ACC112 (cell line): Measurements from ENCODE around the gene UBE2E2.

Experiments used
- H2AFZ ChIP-seq: fragments of 200-600 bp; sonication (generic); one replicate; pipeline ENCODE4 v1.6.0; 2017; ENCODE audit warnings: antibody characterized with exemption, low read length; ENCODE audit not compliant: unreplicated experiment
- H3K27ac ChIP-seq: fragments of 200-600 bp; sonication (generic); 2 replicates; pipeline ENCODE4 v1.5.1; 2014; ENCODE audit warnings: low read depth, mild to moderate bottlenecking, antibody characterized with exemption, low read length, moderate library complexity
- H3K27me3 ChIP-seq: fragments of 200-600 bp; sonication (generic); 2 replicates; pipeline ENCODE4 v1.6.1; 2014; ENCODE audit warnings: mild to moderate bottlenecking, antibody characterized with exemption, low read length, moderate library complexity, mixed read lengths; ENCODE audit not compliant: insufficient read depth
- H3K36me3 ChIP-seq: fragments of 200-600 bp; sonication (generic); 2 replicates; pipeline ENCODE4 v1.6.1; 2016; ENCODE audit warnings: mild to moderate bottlenecking, antibody characterized with exemption, low read length, moderate library complexity, mixed read lengths; ENCODE audit not compliant: insufficient read depth
- H3K4me1 ChIP-seq: fragments of 200-600 bp; sonication (generic); one replicate; pipeline ENCODE4 v1.6.1; 2016; ENCODE audit warnings: low read length, mixed read lengths; ENCODE audit not compliant: insufficient read depth, unreplicated experiment, control insufficient read depth
- H3K4me3 ChIP-seq: fragments of 200-600 bp; sonication (generic); 2 replicates; pipeline ENCODE4 v1.5.1; 2014; ENCODE audit warnings: mild to moderate bottlenecking, low read depth, low read length
- H3K79me2 ChIP-seq: fragments of 200-600 bp; sonication (generic); one replicate; pipeline ENCODE4 v1.6.0; 2016; ENCODE audit warnings: low read length; ENCODE audit not compliant: control insufficient read depth, unreplicated experiment, insufficient read depth

UBE2E2 gene

GRCh38 chr3:23193831-23194230 is 9.3 kb upstream of the UBE2E2 start:
- Histone ChIP-seq H3K4me3 (no peak overlapping the region), H3K27me3 (peaks cover 4% of the 10 kb centered on the region; the same call in 1 of the 2 replicates), H3K27ac (no peak overlapping the region), H2AFZ (no peak overlapping the region), H3K36me3 (no peaks in the 10 kb centered on the region), H3K79me2 (no peaks in the 10 kb centered on the region), H3K4me1 (no peaks in the 10 kb centered on the region)

- Histone ChIP-seq H3K79me2 (peaks cover 4% of the 10 kb centered on the region), H3K4me3 (no peak overlapping the region), H3K4me1 (no peaks in the 10 kb centered on the region), H2AFZ (no peak overlapping the region), H3K27ac (no peak overlapping the region), H3K27me3 (peaks cover 8% of the 10 kb centered on the region; the same call in 1 of the 2 replicates), H3K36me3 (no peaks in the 10 kb centered on the region)
These were observed 4.3 kb upstream of the UBE2E2 start for GRCh38 chr3:23198801-23199200.

DNA sequence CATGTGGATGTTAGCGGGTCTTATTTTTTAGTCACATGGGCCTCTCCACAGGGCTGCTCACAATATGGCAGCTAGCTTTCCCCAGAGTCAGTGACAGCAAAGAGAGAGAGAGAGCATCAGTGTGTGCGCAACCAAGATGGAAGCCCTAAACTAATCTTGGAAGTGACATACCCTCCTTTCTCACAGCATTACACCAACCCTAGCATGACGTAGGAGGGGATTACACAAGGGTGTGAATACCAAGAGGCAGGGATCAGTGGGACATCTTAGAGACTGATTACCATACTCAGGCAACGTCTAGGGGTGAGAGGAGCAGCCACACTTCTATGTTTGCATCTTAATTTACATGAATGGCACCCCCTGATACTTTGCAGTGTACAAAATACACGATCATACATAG is 3.5 kb upstream of the UBE2E2 start:
- no peaks in the 10 kb centered on the region for H3K4me1 ChIP-seq
- H2AFZ ChIP-seq: no peak overlapping the region
- H3K79me2 ChIP-seq: peaks cover 12% of the 10 kb centered on the region
- H3K27me3 ChIP-seq: peaks cover 8% of the 10 kb centered on the region; the same call in 1 of the 2 replicates
- H3K4me3 ChIP-seq: no peak overlapping the region
- no peak overlapping the region for H3K27ac ChIP-seq
- H3K36me3 ChIP-seq: no peaks in the 10 kb centered on the region

DNA sequence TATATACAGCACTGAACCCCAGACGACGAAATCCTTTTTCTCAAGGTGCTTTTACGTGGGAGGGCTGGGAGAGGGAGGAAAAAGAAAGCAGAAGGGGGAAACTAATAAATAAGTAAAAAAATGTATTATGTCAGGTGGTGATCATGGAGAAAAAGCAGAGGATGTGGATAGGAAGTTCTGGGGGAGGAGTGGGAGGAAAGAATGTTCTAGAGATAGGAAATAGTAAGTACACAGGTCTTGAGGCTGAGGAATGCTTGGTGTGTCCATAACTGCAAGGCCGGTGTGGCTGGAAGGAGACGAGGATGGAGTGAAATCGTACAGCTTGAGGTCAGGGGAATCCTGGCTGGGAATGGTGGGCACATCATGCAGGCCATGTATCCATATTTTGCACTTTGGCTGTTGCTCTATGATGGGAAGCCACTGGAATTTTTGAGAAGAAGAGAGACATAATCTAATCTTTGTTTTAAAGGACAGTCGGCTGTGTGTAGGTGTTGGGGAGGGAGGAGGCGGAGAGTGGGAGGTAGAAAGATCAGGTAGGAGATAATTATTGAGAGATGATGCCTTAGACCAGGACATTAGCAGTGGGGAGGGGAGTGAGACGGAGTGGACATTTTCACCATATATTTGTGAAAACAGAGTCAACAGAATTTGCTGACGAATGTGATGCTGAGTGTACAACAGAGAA is 1.8 kb upstream of the UBE2E2 start:
- H3K36me3 ChIP-seq: no peaks in the 10 kb centered on the region
- peaks cover 11% of the 10 kb centered on the region for H3K4me1 ChIP-seq
- H3K27me3 ChIP-seq: peaks cover 4% of the 10 kb centered on the region; the same call in 1 of the 2 replicates
- H2AFZ ChIP-seq: no peak overlapping the region
- H3K27ac ChIP-seq: no peak overlapping the region
- H3K4me3 ChIP-seq: no peak overlapping the region
- peaks cover 28% of the 10 kb centered on the region for H3K79me2 ChIP-seq

DNA sequence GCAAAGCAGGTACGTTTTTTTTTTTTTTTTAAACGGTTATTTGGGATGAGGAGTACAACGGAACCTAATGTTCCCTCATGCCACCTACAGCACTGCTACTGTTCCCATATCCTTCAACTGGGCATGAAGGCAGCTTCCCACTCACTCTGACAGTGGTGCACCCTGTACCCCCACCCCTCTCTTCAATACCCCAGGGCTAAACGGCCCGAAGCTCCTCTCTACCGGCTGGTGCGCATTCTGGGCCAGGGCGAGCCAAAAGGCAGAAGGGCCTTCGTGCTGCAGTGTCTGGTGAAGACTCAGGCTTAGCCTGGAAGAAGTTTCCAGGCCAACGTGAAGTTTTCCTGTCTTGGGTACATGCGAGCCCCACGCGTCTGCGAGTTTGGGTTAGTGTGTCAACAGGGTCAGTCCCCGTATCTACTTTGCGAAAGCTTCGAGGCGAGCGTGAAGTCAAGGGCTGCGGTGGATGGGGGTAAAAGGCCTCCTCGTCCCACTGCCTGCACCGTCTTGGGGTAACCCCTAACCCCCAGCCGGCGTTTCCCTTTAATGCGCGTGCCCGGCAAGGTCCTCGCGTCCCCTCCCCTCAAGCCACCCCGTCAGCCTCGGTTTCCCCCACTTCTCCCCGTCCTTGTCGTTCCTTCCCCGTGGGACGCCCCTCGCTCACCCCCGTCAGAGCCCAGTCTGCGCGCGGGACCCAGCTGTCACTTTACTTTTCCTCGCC is 765 bp upstream of the UBE2E2 start:
- H3K79me2 ChIP-seq: peaks cover 39% of the 10 kb centered on the region
- no peak overlapping the region for H3K27ac ChIP-seq
- no peaks in the 10 kb centered on the region for H3K36me3 ChIP-seq
- peaks cover 4% of the 10 kb centered on the region; the same call in 1 of the 2 replicates for H3K27me3 ChIP-seq
- peak overlapping the region; percentile 95 for H3K4me3 ChIP-seq
- peaks cover 11% of the 10 kb centered on the region for H3K4me1 ChIP-seq
- peak overlapping the region; percentile 93 for H2AFZ ChIP-seq

DNA sequence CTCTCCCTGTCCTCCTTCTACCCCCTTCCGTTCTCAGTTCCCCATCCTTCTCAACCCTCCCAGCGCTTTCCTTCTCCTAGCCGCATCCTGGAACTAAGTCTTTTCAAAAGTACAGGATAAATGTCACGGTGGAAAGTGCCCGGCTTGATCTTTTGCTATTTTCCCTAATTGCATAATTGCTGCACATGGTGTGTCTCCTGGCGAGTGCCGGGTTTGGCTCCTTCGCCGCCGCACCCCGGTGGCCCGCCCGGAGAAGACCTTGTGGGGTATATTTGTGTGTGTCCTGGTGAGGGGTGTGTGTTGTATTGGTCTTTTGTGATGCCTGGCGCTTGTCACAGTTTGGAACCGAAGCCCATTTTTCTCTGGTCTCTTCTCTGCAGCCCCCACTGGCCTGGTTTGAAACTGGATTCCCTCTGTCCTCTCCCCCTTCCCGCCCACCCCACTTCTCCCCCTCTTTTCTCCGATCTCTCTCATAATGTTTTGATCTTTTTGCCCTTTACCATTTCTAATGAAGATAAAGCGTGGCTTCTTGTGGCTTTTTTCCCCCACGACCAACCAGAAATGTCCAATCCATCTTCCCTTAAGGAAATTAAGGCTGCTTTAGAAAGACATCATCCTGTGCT is 692 bp downstream of the UBE2E2 start:
- H3K79me2 ChIP-seq: peaks cover 53% of the 10 kb centered on the region
- peak overlapping the region; percentile 86 for H2AFZ ChIP-seq
- peak overlapping the region; percentile 55; the same call in 1 of the 2 replicates for H3K27ac ChIP-seq

DNA sequence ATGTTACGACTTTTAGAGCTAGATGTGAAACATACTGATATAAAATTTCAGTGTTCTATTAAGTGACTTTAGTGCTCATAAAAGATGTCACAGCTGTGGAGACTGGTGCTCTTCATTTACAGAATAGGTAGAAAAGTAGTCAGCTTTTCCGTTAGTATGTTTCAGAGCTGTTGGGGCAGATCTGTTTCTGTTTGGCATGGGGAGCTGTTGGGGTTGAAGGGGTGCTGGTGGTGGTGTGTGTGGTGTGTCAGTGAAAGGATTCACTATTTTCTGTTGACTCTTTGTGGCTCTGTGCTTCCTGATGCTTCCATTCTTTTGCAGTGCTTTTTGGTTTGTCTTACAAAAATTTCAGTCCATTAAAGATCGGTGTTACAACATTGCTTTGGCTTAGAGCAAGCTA is 3.2 kb downstream of the UBE2E2 start:
- Histone ChIP-seq H3K27ac (no peak overlapping the region), H3K36me3 (0 out of 2 replicates have a peak, but pooled peaks cover 6% of the 10 kb centered on the region), H3K4me3 (no peak overlapping the region), H3K4me1 (peaks cover 11% of the 10 kb centered on the region), H3K27me3 (no peaks in the 10 kb centered on the region), H3K79me2 (peaks cover 75% of the 10 kb centered on the region), H2AFZ (no peak overlapping the region)

More for the DNA sequence above, 692 bp downstream of the UBE2E2 start:
- H3K4me1 ChIP-seq: peaks cover 11% of the 10 kb centered on the region
- H3K4me3 ChIP-seq: peak overlapping the region; percentile 95
- H3K36me3 ChIP-seq: no peaks in the 10 kb centered on the region
- H3K27me3 ChIP-seq: peaks cover 4% of the 10 kb centered on the region; the same call in 1 of the 2 replicates

DNA sequence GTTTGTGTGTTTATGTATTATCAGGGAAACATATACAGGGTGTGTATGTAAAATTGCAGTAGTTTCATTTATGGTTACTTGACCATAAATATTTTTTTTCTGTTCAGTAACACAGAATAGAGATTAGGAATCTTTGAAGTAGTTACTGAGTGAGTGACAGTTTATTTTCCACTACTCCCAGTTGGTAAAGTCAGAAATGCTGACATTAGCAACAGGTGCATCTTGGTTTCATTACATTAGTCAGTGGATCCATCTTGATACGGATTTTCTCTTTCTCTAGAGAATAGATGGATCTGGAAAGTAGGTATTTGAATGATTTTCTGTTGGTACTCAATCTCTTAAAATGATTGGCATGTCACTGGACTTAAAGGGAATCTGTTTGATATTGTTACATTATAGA is 6.0 kb downstream of the UBE2E2 start:
- H3K27me3 ChIP-seq: no peaks in the 10 kb centered on the region

DNA sequence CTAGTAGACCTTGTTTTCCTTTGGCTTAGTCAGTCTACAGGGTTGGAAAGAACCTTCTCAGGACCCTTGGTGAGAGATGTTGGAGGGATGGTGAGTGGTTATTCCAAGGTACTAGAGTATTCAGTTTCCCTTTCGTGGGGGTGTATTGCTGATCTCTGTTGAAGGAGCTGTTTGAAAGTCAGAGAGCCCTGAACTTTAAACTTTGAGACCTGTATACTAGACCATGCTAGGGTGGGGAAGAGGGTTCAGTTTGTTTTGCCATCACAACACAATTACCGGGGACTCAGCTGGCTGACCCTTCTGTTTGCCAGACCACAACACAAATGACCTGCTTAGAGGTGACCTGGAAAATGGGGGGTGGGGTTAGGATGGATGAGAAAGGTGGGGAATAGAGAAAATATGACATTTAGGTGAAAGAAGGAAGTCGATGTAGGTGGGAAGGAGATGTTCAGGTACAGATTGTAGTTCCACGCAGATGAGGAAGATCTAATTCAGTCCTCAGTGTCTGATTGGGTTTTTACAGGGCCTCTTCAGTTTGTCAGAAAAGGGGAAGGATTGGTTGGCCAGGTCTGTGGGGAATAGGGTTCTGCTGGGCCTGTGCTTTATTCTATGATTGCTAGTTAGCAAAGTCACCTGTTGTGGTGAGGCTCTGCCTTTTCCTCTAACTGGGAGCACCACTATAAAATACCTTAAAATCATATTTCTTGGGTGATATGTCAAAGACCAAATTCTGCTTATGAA is 6.8 kb downstream of the UBE2E2 start:
- H3K27me3 ChIP-seq: no peaks in the 10 kb centered on the region
- H2AFZ ChIP-seq: no peak overlapping the region
- H3K27ac ChIP-seq: no peak overlapping the region
- H3K79me2 ChIP-seq: peaks cover 76% of the 10 kb centered on the region
- no peak overlapping the region for H3K4me3 ChIP-seq
- 0 out of 2 replicates have a peak, but pooled peaks cover 9% of the 10 kb centered on the region for H3K36me3 ChIP-seq
- H3K4me1 ChIP-seq: peaks cover 8% of the 10 kb centered on the region

More for the DNA sequence above, 6.0 kb downstream of the UBE2E2 start:
- Histone ChIP-seq H3K27ac (no peak overlapping the region), H3K4me1 (peaks cover 11% of the 10 kb centered on the region), H3K36me3 (0 out of 2 replicates have a peak, but pooled peaks cover 9% of the 10 kb centered on the region), H3K4me3 (no peak overlapping the region), H2AFZ (no peak overlapping the region), H3K79me2 (peaks cover 84% of the 10 kb centered on the region)

DNA sequence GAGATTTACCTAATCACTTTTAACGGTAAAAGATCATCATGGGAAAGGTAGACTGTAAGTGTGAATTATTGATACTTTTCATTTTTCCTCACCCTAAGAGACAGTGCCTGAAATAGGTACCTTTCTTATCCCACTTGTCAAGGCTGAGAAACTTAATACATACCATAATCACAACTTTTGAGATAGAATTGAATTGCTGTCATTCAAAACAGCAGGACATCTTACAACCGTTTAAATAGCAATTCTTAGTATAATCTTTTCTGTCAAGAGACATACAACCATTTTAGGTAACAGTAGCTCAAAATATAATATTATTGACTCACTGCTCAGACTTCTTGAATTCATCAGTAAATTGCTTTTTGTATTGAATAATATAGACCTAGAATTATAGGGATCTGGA is 10.7 kb downstream of the UBE2E2 start:
- Histone ChIP-seq H2AFZ (no peak overlapping the region), H3K79me2 (peaks cover 66% of the 10 kb centered on the region), H3K4me3 (no peak overlapping the region), H3K36me3 (0 out of 2 replicates have a peak, but pooled peaks cover 9% of the 10 kb centered on the region), H3K27me3 (no peaks in the 10 kb centered on the region), H3K27ac (no peak overlapping the region), H3K4me1 (peaks cover 10% of the 10 kb centered on the region)
